GM12801 (cell line): ENCODE measurements around the gene MCMBP.

Source experiments
- TF ChIP-seq, protein P1 (sequence below): IDR thresholded peaks from one replicate; pipeline ENCODE4 v1.5.1; 2011; ENCODE audit warnings: control low read depth; ENCODE audit not compliant: insufficient read length; ENCODE audit errors: extremely low read depth

MCMBP gene

GRCh38 chr10:119849031-119849789 is 23.4 kb downstream of the MCMBP start:
- TF ChIP-seq, protein P1, sequence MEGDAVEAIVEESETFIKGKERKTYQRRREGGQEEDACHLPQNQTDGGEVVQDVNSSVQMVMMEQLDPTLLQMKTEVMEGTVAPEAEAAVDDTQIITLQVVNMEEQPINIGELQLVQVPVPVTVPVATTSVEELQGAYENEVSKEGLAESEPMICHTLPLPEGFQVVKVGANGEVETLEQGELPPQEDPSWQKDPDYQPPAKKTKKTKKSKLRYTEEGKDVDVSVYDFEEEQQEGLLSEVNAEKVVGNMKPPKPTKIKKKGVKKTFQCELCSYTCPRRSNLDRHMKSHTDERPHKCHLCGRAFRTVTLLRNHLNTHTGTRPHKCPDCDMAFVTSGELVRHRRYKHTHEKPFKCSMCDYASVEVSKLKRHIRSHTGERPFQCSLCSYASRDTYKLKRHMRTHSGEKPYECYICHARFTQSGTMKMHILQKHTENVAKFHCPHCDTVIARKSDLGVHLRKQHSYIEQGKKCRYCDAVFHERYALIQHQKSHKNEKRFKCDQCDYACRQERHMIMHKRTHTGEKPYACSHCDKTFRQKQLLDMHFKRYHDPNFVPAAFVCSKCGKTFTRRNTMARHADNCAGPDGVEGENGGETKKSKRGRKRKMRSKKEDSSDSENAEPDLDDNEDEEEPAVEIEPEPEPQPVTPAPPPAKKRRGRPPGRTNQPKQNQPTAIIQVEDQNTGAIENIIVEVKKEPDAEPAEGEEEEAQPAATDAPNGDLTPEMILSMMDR: no peak

- TF ChIP-seq, protein P1: no peak
Measured at GRCh38 chr10:119845656-119846055, 27.0 kb downstream of the MCMBP start.

DNA sequence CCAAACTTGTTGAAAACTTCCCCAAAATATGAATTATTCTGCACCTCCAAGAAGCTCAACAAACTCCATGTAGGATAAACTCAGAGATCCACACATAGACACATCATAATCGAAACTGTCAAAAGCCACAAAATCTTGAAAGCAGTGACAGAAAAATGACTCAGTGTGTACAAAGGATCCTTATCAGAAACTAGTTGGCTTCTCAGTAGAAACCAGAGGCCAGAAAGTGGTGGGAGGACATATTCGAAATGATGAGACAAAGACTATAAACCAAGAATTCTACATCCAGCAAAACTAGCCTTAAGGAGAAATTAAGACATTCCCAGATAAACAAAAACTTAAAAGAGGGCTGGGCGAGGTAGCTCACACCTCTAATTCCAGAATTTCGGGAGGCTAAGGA is 38.5 kb downstream of the MCMBP start:
- TF ChIP-seq, protein P1: no peak

DNA sequence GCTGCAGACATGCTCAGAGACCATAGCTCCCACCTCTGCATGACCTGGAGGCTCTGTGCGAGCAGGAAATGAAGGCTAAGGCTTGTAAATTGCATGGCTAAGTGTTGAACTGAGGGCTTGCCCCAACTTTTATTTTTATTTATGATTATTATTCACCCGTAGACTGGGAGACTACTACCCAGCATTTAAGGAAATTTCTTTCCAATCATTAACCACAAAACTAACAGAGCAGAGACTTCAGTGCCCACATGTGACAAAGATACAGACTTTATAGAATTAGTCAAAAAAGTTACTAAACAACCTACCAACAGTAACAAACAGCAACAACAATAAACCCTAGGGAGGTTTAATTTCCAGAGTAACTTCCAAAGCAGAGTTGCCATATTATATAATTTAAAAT is 39.7 kb downstream of the MCMBP start:
- TF ChIP-seq, protein P1: no peak

- TF ChIP-seq, protein P1: no peak
Measured at GRCh38 chr10:119831656-119832055, 41.0 kb downstream of the MCMBP start.

DNA sequence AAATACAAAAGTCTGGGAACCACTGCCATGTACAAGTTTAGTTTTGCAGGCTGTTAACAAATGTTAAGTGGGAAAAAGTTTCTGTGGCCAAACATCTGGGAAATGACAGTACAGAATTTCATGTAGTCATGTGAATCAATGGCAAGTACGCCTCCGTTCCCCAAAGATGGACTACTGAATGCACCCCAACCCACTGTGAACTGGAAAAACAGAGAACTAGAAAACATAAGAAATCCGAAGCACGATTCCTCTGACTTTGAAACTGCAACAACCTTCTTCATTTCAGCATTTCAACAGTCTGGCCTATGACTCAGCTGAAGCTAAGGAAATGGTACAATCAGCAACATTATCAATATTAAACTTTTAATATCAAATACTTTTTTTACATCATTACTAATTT is 41.8 kb downstream of the MCMBP start:
- TF ChIP-seq, protein P1: no peak

DNA sequence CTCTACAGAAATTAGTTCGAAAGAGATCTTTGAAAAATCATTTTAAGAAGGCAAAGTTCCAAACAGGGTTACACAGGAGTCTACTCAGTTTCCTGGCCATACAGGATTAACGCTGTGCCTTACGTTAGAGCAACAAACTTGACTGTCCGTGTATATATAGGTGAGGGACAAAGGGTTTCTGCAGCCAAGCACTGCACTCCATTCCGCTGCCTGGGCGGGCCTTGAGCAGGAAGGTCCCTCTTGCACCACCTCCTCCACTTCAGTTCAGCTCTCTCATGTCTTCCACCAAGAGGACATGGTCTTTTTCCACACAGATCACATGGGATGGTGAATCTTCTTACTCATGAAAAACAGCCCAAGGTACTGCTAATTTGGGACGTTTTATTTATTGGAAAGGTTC is 43.2 kb downstream of the MCMBP start:
- TF ChIP-seq, protein P1: no peak
